ENCODE data around the gene NFKBIZ. TPM values are rescaled to one million over a fixed set of nuclear protein-coding genes. Genes with fewer than 3 reads are reported as not detected.

Gene NFKBIZ, protein sequence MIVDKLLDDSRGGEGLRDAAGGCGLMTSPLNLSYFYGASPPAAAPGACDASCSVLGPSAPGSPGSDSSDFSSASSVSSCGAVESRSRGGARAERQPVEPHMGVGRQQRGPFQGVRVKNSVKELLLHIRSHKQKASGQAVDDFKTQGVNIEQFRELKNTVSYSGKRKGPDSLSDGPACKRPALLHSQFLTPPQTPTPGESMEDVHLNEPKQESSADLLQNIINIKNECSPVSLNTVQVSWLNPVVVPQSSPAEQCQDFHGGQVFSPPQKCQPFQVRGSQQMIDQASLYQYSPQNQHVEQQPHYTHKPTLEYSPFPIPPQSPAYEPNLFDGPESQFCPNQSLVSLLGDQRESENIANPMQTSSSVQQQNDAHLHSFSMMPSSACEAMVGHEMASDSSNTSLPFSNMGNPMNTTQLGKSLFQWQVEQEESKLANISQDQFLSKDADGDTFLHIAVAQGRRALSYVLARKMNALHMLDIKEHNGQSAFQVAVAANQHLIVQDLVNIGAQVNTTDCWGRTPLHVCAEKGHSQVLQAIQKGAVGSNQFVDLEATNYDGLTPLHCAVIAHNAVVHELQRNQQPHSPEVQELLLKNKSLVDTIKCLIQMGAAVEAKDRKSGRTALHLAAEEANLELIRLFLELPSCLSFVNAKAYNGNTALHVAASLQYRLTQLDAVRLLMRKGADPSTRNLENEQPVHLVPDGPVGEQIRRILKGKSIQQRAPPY
- 14.9 and 18.4 TPM in 2 replicates for total RNA-seq

DNA sequence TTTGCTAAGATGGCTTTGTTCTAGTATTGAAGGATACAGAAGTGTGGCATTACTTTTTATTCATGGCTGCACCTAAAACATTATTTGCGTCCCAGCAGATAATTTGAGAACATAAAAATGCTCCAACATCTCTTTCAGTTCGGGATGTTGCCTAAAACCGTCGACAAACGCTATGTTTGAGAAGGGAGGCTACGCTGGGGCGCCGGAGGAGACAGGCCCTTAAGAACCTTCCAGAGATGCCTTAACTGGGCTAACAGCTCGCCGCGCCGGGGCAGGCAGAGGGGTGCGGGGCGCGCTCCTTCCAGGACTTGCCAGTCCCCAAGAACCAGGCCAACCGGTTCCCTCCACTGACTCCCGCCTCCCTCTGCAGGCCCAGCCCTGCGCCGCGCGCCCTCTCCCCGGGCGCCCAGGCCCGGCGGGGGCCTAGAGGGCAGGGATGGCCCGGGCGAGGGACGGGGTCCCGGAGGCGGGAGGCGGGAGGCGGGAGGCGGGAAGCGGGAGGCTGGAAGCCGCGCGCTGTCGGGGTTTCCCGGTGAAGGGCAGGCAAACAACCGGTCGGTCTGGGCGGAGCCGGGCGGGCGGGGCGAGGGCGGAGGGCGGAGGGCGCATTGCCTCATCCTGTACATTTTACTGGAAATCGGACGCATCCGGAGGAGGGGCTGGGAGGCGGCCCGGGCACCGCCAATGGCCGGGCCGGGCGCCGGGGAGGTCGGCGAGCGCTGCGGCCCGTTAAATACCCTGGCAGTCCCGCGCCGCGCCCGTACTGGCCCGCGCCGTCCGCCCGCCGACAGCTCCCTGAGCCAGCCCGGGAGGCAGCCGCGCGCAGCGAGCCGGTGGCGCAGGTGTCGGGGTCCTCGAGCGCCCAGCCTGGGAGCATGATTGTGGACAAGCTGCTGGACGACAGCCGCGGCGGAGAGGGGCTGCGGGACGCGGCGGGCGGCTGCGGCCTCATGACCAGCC lies at the start of gene NFKBIZ:
Gene NFKBIZ, plus strand, starts transcription at position 761 of the 960 bp plus-strand sequence. Its CDS starts 115 bp downstream, at position 876.

Other genes with a start within 250 kb of the NFKBIZ start
- gene ZBTB11, start 172.4 kb upstream of the NFKBIZ start, total RNA-seq: 25.4 and 32.3 TPM in 2 replicates
- 2,130 and 2,750 TPM in 2 replicates for gene RPL24, start 162.8 kb upstream of the NFKBIZ start, total RNA-seq
- 11.4 and 21.1 TPM in 2 replicates for gene CEP97, start 124.9 kb upstream of the NFKBIZ start, total RNA-seq
- 5.9 and 8.8 TPM in 2 replicates for gene NXPE3, start 70.3 kb upstream of the NFKBIZ start, total RNA-seq

All from subcutaneous preadipocyte (primary cell).